ENCODE data around the gene CCSER2.

CCSER2 gene

GRCh38 chr10:84331091-84331490 is 2.7 kb downstream of the CCSER2 start:
- no peak for DNase-seq (ENCODE audit: low spot score)
- no peak for TF ChIP-seq CTCF (IDR thresholded peaks at IDR 0.05; ENCODE audit: extremely low read depth, insufficient read depth, missing control alignments)
- in situ Hi-C loops (cut with MboI; ENCODE audit: low pct_unique_long_range_greater_than_20kb, low sequenced_read_pairs, unreplicated experiment) = no loop called here

- TF ChIP-seq CTCF (IDR thresholded peaks at IDR 0.05; ENCODE audit: extremely low read depth, insufficient read depth, missing control alignments) = no peak
- in situ Hi-C loops (cut with MboI; ENCODE audit: low pct_unique_long_range_greater_than_20kb, low sequenced_read_pairs, unreplicated experiment) = no loop called here
- peak; percentile 50 for DNase-seq (ENCODE audit: low spot score)
These were observed 5.6 kb downstream of the CCSER2 start for GRCh38 chr10:84333864-84334451.

- no peak for DNase-seq (ENCODE audit: low spot score)
- no peak for TF ChIP-seq CTCF (IDR thresholded peaks at IDR 0.05; ENCODE audit: extremely low read depth, insufficient read depth, missing control alignments)
- in situ Hi-C loops (cut with MboI; ENCODE audit: low pct_unique_long_range_greater_than_20kb, low sequenced_read_pairs, unreplicated experiment) = no loop called here
These were observed 6.4 kb downstream of the CCSER2 start for GRCh38 chr10:84334811-84335210.

- no peak for TF ChIP-seq CTCF (IDR thresholded peaks at IDR 0.05; ENCODE audit: extremely low read depth, insufficient read depth, missing control alignments)
- in situ Hi-C loops (cut with MboI; ENCODE audit: low pct_unique_long_range_greater_than_20kb, low sequenced_read_pairs, unreplicated experiment) = no loop called here
- DNase-seq (ENCODE audit: low spot score) = no peak
These were observed 7.1 kb downstream of the CCSER2 start for GRCh38 chr10:84335516-84335915.

- TF ChIP-seq CTCF (IDR thresholded peaks at IDR 0.05; ENCODE audit: extremely low read depth, insufficient read depth, missing control alignments) = no peak
- DNase-seq (ENCODE audit: low spot score) = no peak
- in situ Hi-C loops (cut with MboI; ENCODE audit: low pct_unique_long_range_greater_than_20kb, low sequenced_read_pairs, unreplicated experiment) = no loop called here
These were observed 8.2 kb downstream of the CCSER2 start for GRCh38 chr10:84336406-84337090.

- in situ Hi-C loops (cut with MboI; ENCODE audit: low pct_unique_long_range_greater_than_20kb, low sequenced_read_pairs, unreplicated experiment) = no loop called here
- TF ChIP-seq CTCF (IDR thresholded peaks at IDR 0.05; ENCODE audit: extremely low read depth, insufficient read depth, missing control alignments) = no peak
- no peak for DNase-seq (ENCODE audit: low spot score)
These were observed 8.8 kb downstream of the CCSER2 start for GRCh38 chr10:84337199-84337598.
